ENCODE results near the gene CFAP61. TPM values are rescaled to one million over a fixed set of nuclear protein-coding genes. Genes with fewer than 3 reads are reported as not detected.

The CFAP61 gene
- total RNA-seq, 1 donor from 2014 or later: 2.6 TPM

- H3K27ac Mint-ChIP-seq: peak overlapping the region; percentile 73
- no peaks in the 10 kb centered on the region for H3K9me3 Mint-ChIP-seq (ENCODE audit: low read depth)
- peak overlapping the region; percentile 86 for H3K4me3 Mint-ChIP-seq (ENCODE audit: low read depth)
- H3K4me1 Mint-ChIP-seq (ENCODE audit: low read depth): peaks cover 37% of the 10 kb centered on the region
- H3K27me3 Mint-ChIP-seq: no peaks in the 10 kb centered on the region
- H3K36me3 Mint-ChIP-seq (ENCODE audit: insufficient read depth): no peaks in the 10 kb centered on the region
- TF ChIP-seq CTCF (IDR thresholded peaks at IDR 0.05; ENCODE audit: unreplicated experiment): no peak
- no peak for DNase-seq (ENCODE audit: low spot score, unreplicated experiment)
Measured at GRCh38 chr20:20017844-20018185, 34.5 kb upstream of the CFAP61 start.

GRCh38 chr20:20018366-20018765 is 34.0 kb upstream of the CFAP61 start:
- H3K4me1 Mint-ChIP-seq (ENCODE audit: low read depth): peaks cover 36% of the 10 kb centered on the region

GRCh38 chr20:20019123-20019522 is 33.2 kb upstream of the CFAP61 start:
- Mint-ChIP-seq H3K4me1 (ENCODE audit: low read depth) (peaks cover 36% of the 10 kb centered on the region), H3K9me3 (ENCODE audit: low read depth) (no peaks in the 10 kb centered on the region), H3K4me3 (ENCODE audit: low read depth) (peak overlapping the region; percentile 86), H3K27ac (peak overlapping the region; percentile 49), H3K27me3 (no peaks in the 10 kb centered on the region), H3K36me3 (ENCODE audit: insufficient read depth) (no peaks in the 10 kb centered on the region)
- TF ChIP-seq CTCF (IDR thresholded peaks at IDR 0.05; ENCODE audit: unreplicated experiment): no peak
- DNase-seq (ENCODE audit: low spot score, unreplicated experiment): no peak

More at GRCh38 chr20:20018366-20018765, 34.0 kb upstream of the CFAP61 start:
- Mint-ChIP-seq H3K9me3 (ENCODE audit: low read depth) (no peaks in the 10 kb centered on the region), H3K27me3 (no peaks in the 10 kb centered on the region), H3K36me3 (ENCODE audit: insufficient read depth) (no peaks in the 10 kb centered on the region), H3K4me3 (ENCODE audit: low read depth) (peak overlapping the region; percentile 86), H3K27ac (peak overlapping the region; percentile 9)
- no peak for TF ChIP-seq CTCF (IDR thresholded peaks at IDR 0.05; ENCODE audit: unreplicated experiment)
- DNase-seq (ENCODE audit: low spot score, unreplicated experiment): no peak

- H3K4me1 Mint-ChIP-seq (ENCODE audit: low read depth): peaks cover 23% of the 10 kb centered on the region
- no peaks in the 10 kb centered on the region for H3K27me3 Mint-ChIP-seq
- no peak for TF ChIP-seq CTCF (IDR thresholded peaks at IDR 0.05; ENCODE audit: unreplicated experiment)
- no peaks in the 10 kb centered on the region for H3K36me3 Mint-ChIP-seq (ENCODE audit: insufficient read depth)
- H3K4me3 Mint-ChIP-seq (ENCODE audit: low read depth): no peak overlapping the region
- no peak overlapping the region for H3K27ac Mint-ChIP-seq
- no peak for DNase-seq (ENCODE audit: low spot score, unreplicated experiment)
- H3K9me3 Mint-ChIP-seq (ENCODE audit: low read depth): no peaks in the 10 kb centered on the region
Measured at GRCh38 chr20:20020908-20021307, 31.4 kb upstream of the CFAP61 start.

GRCh38 chr20:20021835-20022234 is 30.5 kb upstream of the CFAP61 start:
- DNase-seq (ENCODE audit: low spot score, unreplicated experiment): no peak
- peak overlapping the region; percentile 35 for H3K27ac Mint-ChIP-seq
- H3K4me3 Mint-ChIP-seq (ENCODE audit: low read depth): no peak overlapping the region
- H3K9me3 Mint-ChIP-seq (ENCODE audit: low read depth): no peaks in the 10 kb centered on the region
- H3K4me1 Mint-ChIP-seq (ENCODE audit: low read depth): peaks cover 21% of the 10 kb centered on the region
- no peak for TF ChIP-seq CTCF (IDR thresholded peaks at IDR 0.05; ENCODE audit: unreplicated experiment)
- H3K27me3 Mint-ChIP-seq: no peaks in the 10 kb centered on the region
- H3K36me3 Mint-ChIP-seq (ENCODE audit: insufficient read depth): no peaks in the 10 kb centered on the region

Data from progenitor cell of endocrine pancreas (in vitro differentiated cells).